Neural cell (in vitro differentiated cells): ENCODE data around the gene SIM1. TPM values are rescaled to one million over a fixed set of nuclear protein-coding genes. Genes with fewer than 3 reads are reported as not detected.

Experiments
- H2AFZ ChIP-seq: fragments of 200-600, 300-800 bp; sonication (generic), shearing (Covaris generic); 2 replicates; pipeline ENCODE4 v1.6.0; 2014; ENCODE audit warnings: low read depth, mild to moderate bottlenecking, antibody characterized with exemption, low read length, moderate library complexity
- H3F3A ChIP-seq: fragments of 200-600 bp; shearing (Covaris generic); 2 replicates; pipeline ENCODE4 v1.6.1; 2016; ENCODE audit warnings: mild to moderate bottlenecking, moderate library complexity, mixed read lengths, antibody characterized with exemption, low read length; ENCODE audit not compliant: insufficient read depth, poor library complexity, severe bottlenecking
- H3K27ac ChIP-seq: fragments of 200-600, 300-800 bp; sonication (generic), shearing (Covaris generic); 2 replicates; pipeline ENCODE4 v1.5.1; 2014; ENCODE audit warnings: mild to moderate bottlenecking, low read length, moderate library complexity
- H3K27me3 ChIP-seq: fragments of 300-800, 200-600 bp; sonication (generic), shearing (Covaris generic); 2 replicates; pipeline ENCODE4 v1.6.0; 2014; ENCODE audit warnings: mild to moderate bottlenecking, low read depth, low read length, moderate library complexity; ENCODE audit not compliant: insufficient read depth
- H3K36me3 ChIP-seq: fragments of 300-800, 200-600 bp; sonication (generic), shearing (Covaris generic); 2 replicates; pipeline ENCODE4 v1.5.1; 2014; ENCODE audit warnings: mild to moderate bottlenecking, antibody characterized with exemption, low read length, moderate library complexity; ENCODE audit not compliant: insufficient read depth
- H3K4me2 ChIP-seq: fragments of 300-800, 200-600 bp; sonication (generic), shearing (Covaris generic); 2 replicates; pipeline ENCODE4 v1.6.0; 2014; ENCODE audit warnings: mild to moderate bottlenecking, low read length
- H3K4me3 ChIP-seq: fragments of 300-800, 200-600 bp; sonication (generic), shearing (Covaris generic); 2 replicates; pipeline ENCODE4 v1.5.1; 2014; ENCODE audit warnings: mild to moderate bottlenecking, low read length, moderate library complexity
- H3K79me2 ChIP-seq: fragments of 200-600 bp; shearing (Covaris generic); replicated peaks from 2 replicates; pipeline ENCODE4 v1.6.0; 2014; ENCODE audit warnings: mild to moderate bottlenecking, low read length, moderate library complexity; ENCODE audit not compliant: insufficient read depth
- H3K9ac ChIP-seq: fragments of 300-800, 200-600 bp; sonication (generic), shearing (Covaris generic); 2 replicates; pipeline ENCODE4 v1.6.1; 2016; ENCODE audit warnings: mild to moderate bottlenecking, low read length, mixed read lengths
- H3K9me2 ChIP-seq: fragments of 200-600 bp; shearing (Covaris generic); 2 replicates; pipeline ENCODE4 v1.6.1; 2016; ENCODE audit warnings: mild to moderate bottlenecking, low read length, mixed read lengths; ENCODE audit not compliant: insufficient read depth
- H3K9me3 ChIP-seq: fragments of 200-600, 300-800 bp; sonication (generic), shearing (Covaris generic); 2 replicates; pipeline ENCODE4 v1.6.1; 2016; ENCODE audit warnings: mild to moderate bottlenecking, mixed run types, low read length, moderate library complexity, mixed read lengths
- H4K20me1 ChIP-seq: fragments of 200-600 bp; shearing (Covaris generic); 2 replicates; pipeline ENCODE4 v1.6.1; 2016; ENCODE audit warnings: mild to moderate bottlenecking, mixed run types; ENCODE audit not compliant: insufficient read depth
- EP300 ChIP-seq: fragments of 450-650 bp; conservative IDR thresholded peaks from 2 replicates; pipeline ENCODE4 v1.6.1; 2014; ENCODE audit warnings: antibody characterized with exemption, mild to moderate bottlenecking, moderate library complexity; ENCODE audit not compliant: poor library complexity, severe bottlenecking
- EZH2 ChIP-seq: fragments of 200-600, 300-800 bp; shearing (Covaris generic), sonication (generic); IDR thresholded peaks from 2 replicates; pipeline ENCODE4 v1.6.1; 2014; ENCODE audit warnings: antibody characterized with exemption, low read length, borderline replicate concordance, mild to moderate bottlenecking; ENCODE audit not compliant: insufficient read depth, poor library complexity, severe bottlenecking
- MXI1 ChIP-seq: fragments of 450-650 bp; conservative IDR thresholded peaks from 2 replicates; pipeline ENCODE4 v1.6.1; 2014; ENCODE audit warnings: antibody characterized with exemption, mild to moderate bottlenecking; ENCODE audit not compliant: poor library complexity, severe bottlenecking
- POLR2AphosphoS5 ChIP-seq: IDR thresholded peaks from 2 replicates; pipeline ENCODE4 v1.6.1; 2012
- RAD21 ChIP-seq: fragments of 450-650 bp; conservative IDR thresholded peaks from 2 replicates; pipeline ENCODE4 v1.6.1; 2014; ENCODE audit warnings: antibody characterized with exemption, mild to moderate bottlenecking, moderate library complexity
- SMC3 ChIP-seq: fragments of 450-650 bp; conservative IDR thresholded peaks from 2 replicates; pipeline ENCODE4 v1.6.1; 2014; ENCODE audit warnings: antibody characterized with exemption, mild to moderate bottlenecking, moderate library complexity; ENCODE audit not compliant: poor library complexity
- TAF1 ChIP-seq: IDR thresholded peaks from 2 replicates; pipeline ENCODE4 v1.6.1; 2012; ENCODE audit warnings: low read depth
- polyA plus RNA-seq: library from polyadenylated mRNA; depleted of rRNA; stranded (reverse); fragments of >200 nt; gene quantifications from 2 replicates; pipeline ENCODE4 v1.2.3, GENCODE V29; 2014
- TF ChIP-seq, protein P1 (sequence below): IDR thresholded peaks from 2 replicates; pipeline ENCODE4 v1.6.1; 2012; ENCODE audit warnings: borderline replicate concordance
- TF ChIP-seq, protein P2 (sequence below): fragments of 450-650 bp; IDR thresholded peaks from 2 replicates; pipeline ENCODE4 v1.5.1; 2014; ENCODE audit warnings: antibody characterized with exemption, mild to moderate bottlenecking, moderate library complexity; ENCODE audit not compliant: poor library complexity, severe bottlenecking

Gene SIM1
- polyA plus RNA-seq, 1 donor from 2014 or later, result not detected

DNA sequence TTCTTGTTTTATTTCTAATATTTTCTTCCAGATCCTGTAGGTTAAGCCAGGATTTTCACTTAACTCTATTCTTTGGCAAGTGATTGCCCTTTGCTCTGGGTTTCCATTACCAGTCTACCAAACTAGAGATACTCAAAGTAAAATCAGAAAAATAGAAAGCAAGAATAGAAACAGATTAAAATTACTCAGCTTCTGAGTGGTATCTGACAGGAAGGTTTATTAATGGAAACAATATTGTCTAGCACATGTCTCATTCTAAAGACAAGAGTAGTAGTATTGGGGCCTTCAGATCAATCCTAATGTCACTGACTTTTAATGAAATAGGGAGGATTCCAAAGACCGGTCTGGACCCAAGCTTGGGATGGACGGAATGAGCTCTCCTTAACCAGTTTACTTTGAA lies 72.3 kb downstream of the SIM1 start:
- H3K27me3 ChIP-seq, result no peaks in the 10 kb centered on the region
- no peak overlapping the region for H3K27ac ChIP-seq
- H3K4me3 ChIP-seq, result no peak overlapping the region
- H3K9me2 ChIP-seq, result no peaks in the 10 kb centered on the region
- no peaks in the 10 kb centered on the region for H3K9me3 ChIP-seq
- no peak overlapping the region for H3K9ac ChIP-seq
- no peak overlapping the region for H2AFZ ChIP-seq
- H3K36me3 ChIP-seq, result no peaks in the 10 kb centered on the region
- TF ChIP-seq SMC3 (no peak), EZH2 (no peak), EP300 (no peak), MXI1 (no peak), TAF1 (no peak), POLR2AphosphoS5 (no peak), RAD21 (no peak)
- TF ChIP-seq, protein P1, sequence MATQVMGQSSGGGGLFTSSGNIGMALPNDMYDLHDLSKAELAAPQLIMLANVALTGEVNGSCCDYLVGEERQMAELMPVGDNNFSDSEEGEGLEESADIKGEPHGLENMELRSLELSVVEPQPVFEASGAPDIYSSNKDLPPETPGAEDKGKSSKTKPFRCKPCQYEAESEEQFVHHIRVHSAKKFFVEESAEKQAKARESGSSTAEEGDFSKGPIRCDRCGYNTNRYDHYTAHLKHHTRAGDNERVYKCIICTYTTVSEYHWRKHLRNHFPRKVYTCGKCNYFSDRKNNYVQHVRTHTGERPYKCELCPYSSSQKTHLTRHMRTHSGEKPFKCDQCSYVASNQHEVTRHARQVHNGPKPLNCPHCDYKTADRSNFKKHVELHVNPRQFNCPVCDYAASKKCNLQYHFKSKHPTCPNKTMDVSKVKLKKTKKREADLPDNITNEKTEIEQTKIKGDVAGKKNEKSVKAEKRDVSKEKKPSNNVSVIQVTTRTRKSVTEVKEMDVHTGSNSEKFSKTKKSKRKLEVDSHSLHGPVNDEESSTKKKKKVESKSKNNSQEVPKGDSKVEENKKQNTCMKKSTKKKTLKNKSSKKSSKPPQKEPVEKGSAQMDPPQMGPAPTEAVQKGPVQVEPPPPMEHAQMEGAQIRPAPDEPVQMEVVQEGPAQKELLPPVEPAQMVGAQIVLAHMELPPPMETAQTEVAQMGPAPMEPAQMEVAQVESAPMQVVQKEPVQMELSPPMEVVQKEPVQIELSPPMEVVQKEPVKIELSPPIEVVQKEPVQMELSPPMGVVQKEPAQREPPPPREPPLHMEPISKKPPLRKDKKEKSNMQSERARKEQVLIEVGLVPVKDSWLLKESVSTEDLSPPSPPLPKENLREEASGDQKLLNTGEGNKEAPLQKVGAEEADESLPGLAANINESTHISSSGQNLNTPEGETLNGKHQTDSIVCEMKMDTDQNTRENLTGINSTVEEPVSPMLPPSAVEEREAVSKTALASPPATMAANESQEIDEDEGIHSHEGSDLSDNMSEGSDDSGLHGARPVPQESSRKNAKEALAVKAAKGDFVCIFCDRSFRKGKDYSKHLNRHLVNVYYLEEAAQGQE, result no peak
- TF ChIP-seq, protein P2, sequence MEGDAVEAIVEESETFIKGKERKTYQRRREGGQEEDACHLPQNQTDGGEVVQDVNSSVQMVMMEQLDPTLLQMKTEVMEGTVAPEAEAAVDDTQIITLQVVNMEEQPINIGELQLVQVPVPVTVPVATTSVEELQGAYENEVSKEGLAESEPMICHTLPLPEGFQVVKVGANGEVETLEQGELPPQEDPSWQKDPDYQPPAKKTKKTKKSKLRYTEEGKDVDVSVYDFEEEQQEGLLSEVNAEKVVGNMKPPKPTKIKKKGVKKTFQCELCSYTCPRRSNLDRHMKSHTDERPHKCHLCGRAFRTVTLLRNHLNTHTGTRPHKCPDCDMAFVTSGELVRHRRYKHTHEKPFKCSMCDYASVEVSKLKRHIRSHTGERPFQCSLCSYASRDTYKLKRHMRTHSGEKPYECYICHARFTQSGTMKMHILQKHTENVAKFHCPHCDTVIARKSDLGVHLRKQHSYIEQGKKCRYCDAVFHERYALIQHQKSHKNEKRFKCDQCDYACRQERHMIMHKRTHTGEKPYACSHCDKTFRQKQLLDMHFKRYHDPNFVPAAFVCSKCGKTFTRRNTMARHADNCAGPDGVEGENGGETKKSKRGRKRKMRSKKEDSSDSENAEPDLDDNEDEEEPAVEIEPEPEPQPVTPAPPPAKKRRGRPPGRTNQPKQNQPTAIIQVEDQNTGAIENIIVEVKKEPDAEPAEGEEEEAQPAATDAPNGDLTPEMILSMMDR, result no peak
- H3K79me2 ChIP-seq, result no peaks in the 10 kb centered on the region
- no peak overlapping the region for H3K4me2 ChIP-seq
- no peaks in the 10 kb centered on the region for H3F3A ChIP-seq
- H4K20me1 ChIP-seq, result no peaks in the 10 kb centered on the region

DNA sequence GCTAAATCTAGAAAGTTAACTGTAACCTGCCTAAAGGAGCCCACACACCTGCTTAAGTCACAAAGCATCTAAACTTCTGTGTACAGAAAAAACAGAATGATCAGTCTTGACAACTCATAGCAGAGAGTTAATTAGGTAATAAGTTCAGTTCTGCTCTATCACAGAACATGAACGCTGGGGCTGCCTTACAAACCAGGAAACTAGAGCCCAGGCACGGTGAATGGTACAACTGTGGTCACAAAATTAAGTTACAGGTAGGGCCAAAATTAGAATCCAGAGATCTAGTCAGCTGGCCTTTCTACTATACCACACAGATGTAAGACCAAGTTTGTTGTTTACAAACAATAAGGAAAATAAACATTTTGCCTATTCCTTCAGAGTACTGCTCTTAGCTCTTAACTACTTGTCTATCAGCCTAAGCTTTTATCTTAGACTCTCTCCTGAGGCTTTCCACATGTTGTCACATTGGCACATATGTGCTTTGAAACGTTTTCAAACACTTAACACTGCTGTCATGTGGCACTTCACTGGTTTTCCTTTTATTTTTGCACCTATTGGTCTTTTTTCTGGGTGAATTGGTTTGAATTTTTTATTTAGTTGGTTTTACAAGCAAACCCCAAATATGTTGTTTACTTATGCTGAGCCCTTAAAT lies 75.7 kb downstream of the SIM1 start:
- TF ChIP-seq TAF1 (no peak), POLR2AphosphoS5 (peak; percentile 93), MXI1 (no peak), SMC3 (no peak), EZH2 (no peak), EP300 (peak; percentile 77), RAD21 (no peak)
- TF ChIP-seq, protein P1, result no peak
- TF ChIP-seq, protein P2, result no peak

More for the DNA sequence above, 75.7 kb downstream of the SIM1 start:
- Histone ChIP-seq H3K9me2 (no peaks in the 10 kb centered on the region), H3F3A (no peaks in the 10 kb centered on the region), H3K4me2 (no peak overlapping the region), H3K9ac (no peak overlapping the region), H3K27ac (no peak overlapping the region), H3K9me3 (no peaks in the 10 kb centered on the region), H2AFZ (no peak overlapping the region), H3K79me2 (no peaks in the 10 kb centered on the region), H3K36me3 (no peaks in the 10 kb centered on the region), H3K27me3 (no peaks in the 10 kb centered on the region), H4K20me1 (no peaks in the 10 kb centered on the region), H3K4me3 (no peak overlapping the region)
